Measurements from ENCODE around the gene TRMT112. TPM values are rescaled to one million over a fixed set of nuclear protein-coding genes. Genes with fewer than 3 reads are reported as not detected.

The TRMT112 gene
- total RNA-seq, 4 donors from 2014 or later, result 202 to 281 (median 212) TPM

DNA sequence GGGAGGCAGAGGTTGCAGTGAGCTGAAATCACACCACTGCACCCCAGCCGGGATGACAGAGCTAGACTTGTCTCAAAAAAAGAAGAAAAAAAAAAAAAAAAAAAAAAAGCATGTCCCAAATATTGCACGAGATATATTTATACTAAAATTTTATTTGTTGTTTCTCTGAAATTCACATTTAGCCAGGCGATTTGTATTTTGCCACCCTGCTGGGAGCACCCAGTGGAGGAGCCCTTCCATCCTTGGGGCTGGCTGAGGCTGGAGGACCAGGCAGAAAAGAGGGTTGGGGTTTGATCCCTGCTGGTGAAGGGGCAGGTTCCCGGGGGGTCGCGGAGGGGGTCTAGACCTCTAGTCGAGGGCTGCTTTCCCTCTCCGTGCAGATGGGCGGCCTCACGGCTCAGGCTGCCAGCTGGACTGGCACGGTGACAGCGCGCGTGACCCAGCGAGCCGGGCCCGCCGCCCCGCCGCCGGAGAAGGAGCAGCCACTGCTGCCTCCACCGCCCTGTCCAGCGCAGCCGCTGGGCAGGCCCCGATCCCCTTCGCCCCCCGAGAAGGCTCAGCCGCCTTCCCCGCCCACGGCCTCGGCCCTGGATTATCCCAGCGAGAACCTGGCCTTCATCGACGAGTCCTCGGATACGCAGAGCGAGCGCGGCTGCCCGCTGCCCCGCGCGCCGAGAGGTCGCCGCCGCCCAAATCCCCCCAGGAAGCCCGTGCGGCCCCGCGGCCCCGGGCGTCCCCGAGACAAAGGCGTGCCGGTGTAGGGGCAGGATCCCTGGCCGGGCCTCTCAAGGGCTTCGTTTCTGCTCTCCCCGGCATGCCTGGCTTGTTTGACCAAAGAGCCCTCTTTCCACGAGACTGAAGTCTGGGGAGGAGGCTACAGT is 18.2 kb downstream of the TRMT112 start:
- peaks cover 7 to 92% (median 49%) of the 10 kb centered on the region in 4 donors for H3K27me3 ChIP-seq
- DNase-seq (ENCODE audit: extremely low spot score), result no peak
- H3K4me3 ChIP-seq, result peak overlapping the region; percentile 52 to 61 (median 53)
- TF ChIP-seq POLR2A (IDR thresholded peaks at IDR 0.05; ENCODE audit: low read depth) (no peak), POLR2AphosphoS5 (IDR thresholded peaks at IDR 0.05) (peak in 1 of 2 donors; percentile 41)
- TF ChIP-seq, protein P1, sequence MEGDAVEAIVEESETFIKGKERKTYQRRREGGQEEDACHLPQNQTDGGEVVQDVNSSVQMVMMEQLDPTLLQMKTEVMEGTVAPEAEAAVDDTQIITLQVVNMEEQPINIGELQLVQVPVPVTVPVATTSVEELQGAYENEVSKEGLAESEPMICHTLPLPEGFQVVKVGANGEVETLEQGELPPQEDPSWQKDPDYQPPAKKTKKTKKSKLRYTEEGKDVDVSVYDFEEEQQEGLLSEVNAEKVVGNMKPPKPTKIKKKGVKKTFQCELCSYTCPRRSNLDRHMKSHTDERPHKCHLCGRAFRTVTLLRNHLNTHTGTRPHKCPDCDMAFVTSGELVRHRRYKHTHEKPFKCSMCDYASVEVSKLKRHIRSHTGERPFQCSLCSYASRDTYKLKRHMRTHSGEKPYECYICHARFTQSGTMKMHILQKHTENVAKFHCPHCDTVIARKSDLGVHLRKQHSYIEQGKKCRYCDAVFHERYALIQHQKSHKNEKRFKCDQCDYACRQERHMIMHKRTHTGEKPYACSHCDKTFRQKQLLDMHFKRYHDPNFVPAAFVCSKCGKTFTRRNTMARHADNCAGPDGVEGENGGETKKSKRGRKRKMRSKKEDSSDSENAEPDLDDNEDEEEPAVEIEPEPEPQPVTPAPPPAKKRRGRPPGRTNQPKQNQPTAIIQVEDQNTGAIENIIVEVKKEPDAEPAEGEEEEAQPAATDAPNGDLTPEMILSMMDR (IDR thresholded peaks at IDR 0.05), result no peak
- H3K36me3 ChIP-seq, result no peaks in the 10 kb centered on the region
- no peaks in the 10 kb centered on the region for H3K9me3 ChIP-seq
- H3K4me1 ChIP-seq, result peaks cover 26 to 44% (median 40%) of the 10 kb centered on the region in 4 donors
- WGBS, result 6% methylated on average over 20 of the region's 60 CpGs
- intact Hi-C loops (cut with DNase I), result loop anchor here (5.0 kb wide), 1 partner anchor 97 kb away; no protein-coding TSS in a partner anchor
- H3K27ac ChIP-seq (replicated peaks in 1 of 4), result peak overlapping the region in 3 of 4 donors; percentile 7 to 57 (median 52)

DNA sequence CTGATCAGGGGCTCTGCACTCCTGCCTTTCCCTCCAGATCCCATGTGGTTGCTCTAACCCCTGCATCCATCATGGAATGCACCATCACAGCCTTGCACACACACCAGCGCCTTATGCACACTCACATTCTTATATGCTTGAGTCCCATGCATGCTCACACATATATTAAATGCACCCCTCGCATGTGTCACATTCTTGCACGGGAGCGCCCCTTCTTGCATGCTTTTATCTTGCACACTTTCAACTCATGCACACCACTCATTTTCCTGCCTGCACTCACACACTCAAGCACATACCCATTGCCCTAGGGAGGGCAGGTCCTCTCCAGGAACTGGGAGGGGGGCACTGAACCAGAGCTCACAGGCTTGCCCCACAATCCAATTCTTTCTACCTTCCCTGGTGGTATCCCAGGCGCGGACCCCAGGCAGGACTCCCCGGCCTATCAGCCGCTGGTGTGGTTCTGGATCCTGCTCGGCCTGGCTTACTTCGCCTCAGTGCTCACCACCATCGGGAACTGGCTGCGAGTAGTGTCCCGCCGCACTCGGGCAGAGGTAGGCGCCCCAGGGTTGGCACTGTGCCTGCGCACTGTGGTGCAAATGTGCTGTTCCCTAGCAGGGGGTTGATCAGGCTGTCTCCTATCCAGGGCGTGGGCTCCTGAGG is 19.5 kb downstream of the TRMT112 start:
- peaks cover 21 to 31% (median 30%) of the 10 kb centered on the region in 4 donors for H3K4me1 ChIP-seq
- H3K36me3 ChIP-seq, result no peaks in the 10 kb centered on the region
- WGBS, result 63% methylated on average over 6 of the region's 18 CpGs
- no peak overlapping the region for H3K4me3 ChIP-seq
- TF ChIP-seq, protein P1 (IDR thresholded peaks at IDR 0.05), result no peak
- TF ChIP-seq EP300 (IDR thresholded peaks at IDR 0.05), result no peak
- no peak overlapping the region for H3K27ac ChIP-seq (replicated peaks in 1 of 4)
- DNase-seq (ENCODE audit: extremely low spot score), result no peak
- peaks cover 8 to 99% (median 53%) of the 10 kb centered on the region in 4 donors for H3K27me3 ChIP-seq
- intact Hi-C loops (cut with DNase I), result loop anchor here (5.0 kb wide), 1 partner anchor 96 kb away; no protein-coding TSS in a partner anchor
- no peaks in the 10 kb centered on the region for H3K9me3 ChIP-seq

DNA sequence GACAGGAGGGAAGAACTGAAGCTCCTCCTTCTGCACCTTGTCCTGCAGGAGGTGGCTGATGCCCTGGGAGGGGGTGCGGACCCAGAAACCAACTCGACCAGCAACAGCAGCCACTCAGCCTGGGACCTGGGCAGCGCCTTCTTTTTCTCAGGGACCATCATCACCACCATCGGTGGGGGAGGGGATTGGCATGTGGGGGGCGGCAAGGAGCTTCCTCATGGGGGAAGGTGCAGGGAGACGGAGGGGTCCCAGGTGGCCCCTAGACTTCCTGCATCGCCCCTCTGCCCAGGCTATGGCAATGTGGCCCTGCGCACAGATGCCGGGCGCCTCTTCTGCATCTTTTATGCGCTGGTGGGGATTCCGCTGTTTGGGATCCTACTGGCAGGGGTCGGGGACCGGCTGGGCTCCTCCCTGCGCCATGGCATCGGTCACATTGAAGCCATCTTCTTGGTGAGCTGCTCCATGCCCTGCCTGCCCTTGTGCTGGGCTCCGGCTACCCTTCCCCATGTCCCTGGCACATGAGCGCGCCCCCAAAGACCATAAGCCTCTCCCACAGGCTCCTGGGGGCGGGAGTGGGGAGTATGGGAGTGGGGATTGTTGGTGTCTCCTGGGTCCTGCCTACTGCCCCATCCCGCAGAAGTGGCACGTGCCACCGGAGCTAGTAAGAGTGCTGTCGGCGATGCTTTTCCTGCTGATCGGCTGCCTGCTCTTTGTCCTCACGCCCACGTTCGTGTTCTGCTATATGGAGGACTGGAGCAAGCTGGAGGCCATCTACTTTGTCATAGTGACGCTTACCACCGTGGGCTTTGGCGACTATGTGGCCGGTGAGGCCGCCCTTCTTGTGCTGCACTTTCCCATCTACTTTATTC is 20.3 kb downstream of the TRMT112 start:
- 21% methylated on average over 14 of the region's 34 CpGs for WGBS
- Histone ChIP-seq H3K36me3 (no peaks in the 10 kb centered on the region), H3K27me3 (peaks cover 11 to 99% (median 58%) of the 10 kb centered on the region in 4 donors), H3K4me3 (no peak overlapping the region), H3K9me3 (no peaks in the 10 kb centered on the region), H3K4me1 (peaks cover 26 to 38% (median 37%) of the 10 kb centered on the region in 4 donors), H3K27ac (replicated peaks in 1 of 4) (no peak overlapping the region)
- TF ChIP-seq, protein P1 (IDR thresholded peaks at IDR 0.05), result no peak
- TF ChIP-seq EP300 (IDR thresholded peaks at IDR 0.05), result no peak
- no peak for TF ChIP-seq POLR2A (IDR thresholded peaks at IDR 0.05; ENCODE audit: low read depth)
- no peak for TF ChIP-seq POLR2AphosphoS5 (IDR thresholded peaks at IDR 0.05)
- no peak for DNase-seq (ENCODE audit: extremely low spot score)
- intact Hi-C loops (cut with DNase I), result loop anchor here (5.0 kb wide), 1 partner anchor 95 kb away; no protein-coding TSS in a partner anchor

DNA sequence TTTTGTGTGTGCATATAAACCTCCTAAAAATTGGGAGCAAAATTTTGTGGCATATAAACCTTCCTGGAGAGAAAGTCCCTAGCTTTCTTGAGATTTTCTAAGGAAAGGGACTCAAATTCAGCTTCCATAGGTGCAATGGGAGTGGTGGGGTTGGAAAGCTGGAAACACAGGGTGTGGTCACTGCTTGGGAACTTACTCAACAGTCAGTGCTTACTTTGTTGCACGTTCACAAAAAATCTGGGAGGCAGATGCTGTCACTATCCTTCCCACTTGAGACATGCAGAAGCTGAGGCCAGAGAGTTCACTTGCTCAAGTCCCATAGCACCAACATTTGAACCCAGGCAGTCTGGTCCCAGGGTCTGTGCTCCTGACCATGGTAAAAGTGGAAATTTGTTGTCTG is 21.1 kb downstream of the TRMT112 start:
- Histone ChIP-seq H3K36me3 (no peaks in the 10 kb centered on the region), H3K4me3 (no peak overlapping the region), H3K9me3 (no peaks in the 10 kb centered on the region), H3K27ac (replicated peaks in 1 of 4) (no peak overlapping the region), H3K4me1 (peaks cover 34 to 42% (median 41%) of the 10 kb centered on the region in 4 donors), H3K27me3 (peaks cover 16 to 99% (median 61%) of the 10 kb centered on the region in 4 donors)
- TF ChIP-seq, protein P1 (IDR thresholded peaks at IDR 0.05), result no peak
- TF ChIP-seq POLR2A (IDR thresholded peaks at IDR 0.05; ENCODE audit: low read depth) (no peak), POLR2AphosphoS5 (IDR thresholded peaks at IDR 0.05) (no peak), EP300 (IDR thresholded peaks at IDR 0.05) (no peak)
- 43% methylated on average over 1 of the region's 1 CpG for WGBS
- intact Hi-C loops (cut with DNase I), result loop anchor here (5.0 kb wide), 1 partner anchor 94 kb away; no protein-coding TSS in a partner anchor
- no peak for DNase-seq (ENCODE audit: extremely low spot score)

Measured in esophagus muscularis mucosa (tissue), 4 donors.